Large intestine (tissue), 3 donors: ENCODE measurements around the gene AFF3. TPM values are rescaled to one million over a fixed set of nuclear protein-coding genes. Genes with fewer than 3 reads are reported as not detected.
"Not testable (repeated sequence)": the region's sequence is repeated elsewhere in the genome, so short reads cannot be mapped to it uniquely, and the experiment has no call there.

Source experiments
- DNase-seq, 2 donors: peaks; one replicate each; pipeline versions ENCODE4 v3.0.0 to v3.0.0-alpha.2; 2013
- H3K27ac ChIP-seq: one replicate; pipeline ENCODE4 v1.5.1; 2013; ENCODE audit warnings: low read length
- H3K27me3 ChIP-seq: 2 replicates; pipeline ENCODE4 v1.6.1; 2013; ENCODE audit warnings: low read length; ENCODE audit not compliant: control insufficient read depth, insufficient read depth
- H3K36me3 ChIP-seq: 2 replicates; pipeline ENCODE4 v1.6.1; 2013; ENCODE audit warnings: low read length; ENCODE audit not compliant: control insufficient read depth, insufficient read depth
- H3K4me1 ChIP-seq: one replicate; pipeline ENCODE4 v1.6.1; 2013; ENCODE audit warnings: low read length; ENCODE audit not compliant: control insufficient read depth, insufficient read depth
- H3K4me3 ChIP-seq: one replicate; pipeline ENCODE4 v1.5.1; 2013; ENCODE audit warnings: low read length
- H3K9me3 ChIP-seq: one replicate; pipeline ENCODE4 v1.6.1; 2013; ENCODE audit warnings: mild to moderate bottlenecking, low read depth, low read length, moderate library complexity; ENCODE audit not compliant: control insufficient read depth
- WGBS: methylation state at CpG from one replicate; pipeline ENCODE4 v1.1.5; 2013; ENCODE audit warnings: low lambda C conversion rate; ENCODE audit not compliant: insufficient coverage; 5-methylcytosine and 5-hydroxymethylcytosine counted together
- polyA plus RNA-seq: library from polyadenylated mRNA; unstranded; fragments of 120-200 nt; gene quantifications from one replicate; pipeline ENCODE4 v1.2.1, GENCODE V29; 2013

The AFF3 gene
- polyA plus RNA-seq, 1 donor, result 4.8 TPM

GRCh38 chr2:99784946-99785345 is 357.4 kb downstream of the AFF3 start:
- DNase-seq, result no peak
- Histone ChIP-seq H3K4me3 (no peak overlapping the region), H3K27me3 (no peaks in the 10 kb centered on the region), H3K27ac (no peak overlapping the region), H3K4me1 (no peaks in the 10 kb centered on the region), H3K9me3 (no peaks in the 10 kb centered on the region), H3K36me3 (no peaks in the 10 kb centered on the region)
- WGBS, result no CpG with 5 or more reads among the region's 8 CpGs

DNA sequence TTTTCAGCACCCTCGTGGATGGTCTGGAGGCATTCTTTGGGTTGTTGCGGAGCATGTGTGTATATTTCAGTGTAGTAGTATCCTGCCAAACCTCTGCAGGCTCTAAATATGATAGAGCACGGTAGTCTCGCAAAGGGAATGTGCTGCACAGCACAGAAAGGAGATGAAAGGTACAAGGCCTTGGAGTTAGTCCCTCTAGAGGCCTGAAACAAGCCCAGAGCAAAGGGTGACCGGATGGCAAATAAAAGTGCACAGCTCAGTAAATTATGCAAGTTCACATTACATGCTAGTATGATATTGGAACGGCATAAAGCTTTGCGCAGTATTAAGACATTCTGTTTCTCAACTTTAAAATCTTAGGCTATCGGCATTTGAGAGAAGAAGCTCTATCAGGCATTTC is 358.1 kb downstream of the AFF3 start:
- no CpG with 5 or more reads among the region's 8 CpGs for WGBS
- no peaks in the 10 kb centered on the region for H3K27me3 ChIP-seq
- DNase-seq, result no peak
- no peaks in the 10 kb centered on the region for H3K4me1 ChIP-seq
- H3K9me3 ChIP-seq, result no peaks in the 10 kb centered on the region
- H3K36me3 ChIP-seq, result no peaks in the 10 kb centered on the region
- no peak overlapping the region for H3K27ac ChIP-seq
- H3K4me3 ChIP-seq, result no peak overlapping the region

GRCh38 chr2:99780276-99780675 is 362.1 kb downstream of the AFF3 start:
- 100% methylated on average over 1 of the region's 5 CpGs for WGBS
- Histone ChIP-seq H3K36me3 (no peaks in the 10 kb centered on the region), H3K27ac (no peak overlapping the region), H3K4me1 (no peaks in the 10 kb centered on the region), H3K27me3 (no peaks in the 10 kb centered on the region), H3K4me3 (no peak overlapping the region), H3K9me3 (peaks cover 3% of the 10 kb centered on the region)
- DNase-seq, result no peak

GRCh38 chr2:99779276-99779675 is 363.1 kb downstream of the AFF3 start:
- Histone ChIP-seq H3K27me3 (no peaks in the 10 kb centered on the region), H3K4me1 (no peaks in the 10 kb centered on the region), H3K9me3 (peaks cover 3% of the 10 kb centered on the region), H3K27ac (no peak overlapping the region), H3K36me3 (no peaks in the 10 kb centered on the region), H3K4me3 (no peak overlapping the region)
- WGBS, result 88% methylated on average over 2 of the region's 4 CpGs
- no peak for DNase-seq

DNA sequence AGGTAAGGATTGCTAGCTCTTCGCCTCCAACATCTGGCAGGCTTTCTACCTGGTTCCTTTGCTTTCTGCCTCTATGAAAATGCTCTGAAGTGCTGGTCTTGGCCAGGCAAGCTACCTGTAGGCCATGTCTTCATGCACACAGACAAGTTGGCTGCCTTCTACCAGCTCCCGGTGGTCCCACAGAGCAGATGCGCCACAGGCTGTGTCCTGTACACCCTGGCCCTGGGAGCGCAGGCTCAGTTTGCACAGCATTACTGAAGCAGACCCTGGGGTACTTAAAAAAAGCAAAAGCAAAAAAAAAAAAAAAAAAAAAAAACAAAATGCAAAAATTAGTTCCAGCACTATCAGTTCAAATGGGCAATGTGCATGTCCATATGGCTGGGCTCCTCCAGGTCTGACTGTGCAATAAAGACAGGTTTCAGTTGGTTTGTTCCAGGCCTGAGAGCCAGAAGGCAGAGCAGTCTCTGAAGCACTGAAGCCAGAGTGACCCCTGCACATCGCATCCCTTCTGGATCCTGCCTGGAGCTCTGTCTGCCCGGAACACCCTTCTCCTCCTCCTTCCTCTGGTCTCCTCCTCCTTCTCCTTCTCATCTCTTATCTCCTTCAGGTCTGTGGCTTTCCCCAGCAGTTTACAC is 364.6 kb downstream of the AFF3 start:
- H3K4me1 ChIP-seq, result no peaks in the 10 kb centered on the region
- DNase-seq, result no peak
- H3K36me3 ChIP-seq, result no peaks in the 10 kb centered on the region
- no peak overlapping the region for H3K27ac ChIP-seq
- 95% methylated on average over 3 of the region's 6 CpGs for WGBS
- H3K9me3 ChIP-seq, result peaks cover 3% of the 10 kb centered on the region
- no peaks in the 10 kb centered on the region for H3K27me3 ChIP-seq
- no peak overlapping the region for H3K4me3 ChIP-seq

DNA sequence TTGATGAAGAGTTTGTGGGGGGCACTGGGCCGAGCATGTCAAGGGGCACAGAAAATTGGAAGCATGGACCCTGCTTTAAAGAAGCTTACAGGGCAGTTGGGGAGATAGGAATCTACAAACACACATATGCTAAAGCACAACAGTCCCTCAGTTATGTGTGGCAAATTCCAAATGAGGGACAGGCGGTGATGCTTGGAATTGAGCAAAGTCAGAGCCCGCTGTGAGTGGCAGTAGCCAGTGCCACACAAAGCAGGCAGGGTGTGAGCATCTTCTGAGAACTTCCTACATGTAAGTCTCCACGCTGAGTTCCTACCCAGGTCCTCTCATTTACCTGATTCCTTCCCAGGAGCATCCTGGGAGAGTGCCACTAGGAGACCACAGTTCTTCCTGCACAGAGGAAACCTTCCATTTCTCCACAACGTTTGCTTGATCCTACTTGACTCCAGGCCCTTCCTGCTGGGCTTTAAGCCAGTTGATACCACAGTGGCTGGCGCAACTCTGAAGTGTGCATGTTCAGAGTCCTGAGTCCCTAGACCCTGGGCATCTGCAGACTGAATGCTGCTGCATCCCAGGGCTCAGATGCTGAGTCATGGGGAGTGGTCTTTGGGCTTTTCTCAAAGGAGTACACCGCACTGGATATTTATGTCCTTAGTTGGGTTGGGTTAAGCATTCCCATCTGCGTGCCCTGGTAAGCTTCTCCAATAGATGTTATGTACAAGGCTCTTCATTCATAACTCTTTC is 365.3 kb downstream of the AFF3 start:
- no peak overlapping the region for H3K4me3 ChIP-seq
- WGBS, result 100% methylated on average over 1 of the region's 8 CpGs
- H3K27me3 ChIP-seq, result no peaks in the 10 kb centered on the region
- no peaks in the 10 kb centered on the region for H3K36me3 ChIP-seq
- H3K4me1 ChIP-seq, result no peaks in the 10 kb centered on the region
- peaks cover 3% of the 10 kb centered on the region for H3K9me3 ChIP-seq
- DNase-seq, result no peak
- H3K27ac ChIP-seq, result no peak overlapping the region

DNA sequence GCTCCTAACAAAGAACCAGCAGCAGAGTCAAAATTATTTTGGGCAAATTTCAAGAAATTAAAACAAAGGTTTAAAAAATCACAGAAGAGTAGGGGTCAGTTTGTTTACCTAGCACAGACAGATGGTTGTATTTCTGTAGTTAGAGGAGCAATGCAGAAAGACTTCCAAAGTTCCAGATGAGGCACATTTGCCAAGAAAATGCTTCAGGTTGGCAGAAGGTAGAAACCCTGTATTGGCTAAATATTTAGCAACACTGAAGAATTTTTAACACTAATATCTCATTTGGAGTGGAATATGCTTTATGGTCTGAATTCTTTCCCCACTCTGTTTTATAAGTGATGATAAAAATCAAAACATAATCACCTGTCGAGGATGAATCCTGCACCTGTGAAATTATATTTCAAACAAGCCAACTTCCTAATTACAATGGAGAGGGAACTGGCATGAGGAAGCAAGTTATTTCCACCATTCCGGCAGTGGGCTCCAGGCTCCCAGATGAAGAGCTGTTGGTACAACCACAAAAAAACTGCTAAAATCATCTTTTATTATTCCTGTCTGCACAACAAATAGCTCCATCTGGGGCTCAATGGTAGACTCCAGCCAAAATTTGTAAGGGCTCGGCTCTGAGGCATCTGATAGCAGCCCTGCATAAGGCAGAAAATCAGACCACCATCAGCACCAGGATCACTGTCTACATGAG is 366.0 kb downstream of the AFF3 start:
- Histone ChIP-seq H3K4me3 (no peak overlapping the region), H3K4me1 (no peaks in the 10 kb centered on the region), H3K27me3 (no peaks in the 10 kb centered on the region), H3K36me3 (no peaks in the 10 kb centered on the region), H3K27ac (no peak overlapping the region), H3K9me3 (peaks cover 3% of the 10 kb centered on the region)
- no peak for DNase-seq
- WGBS, result 100% methylated on average over 1 of the region's 3 CpGs

DNA sequence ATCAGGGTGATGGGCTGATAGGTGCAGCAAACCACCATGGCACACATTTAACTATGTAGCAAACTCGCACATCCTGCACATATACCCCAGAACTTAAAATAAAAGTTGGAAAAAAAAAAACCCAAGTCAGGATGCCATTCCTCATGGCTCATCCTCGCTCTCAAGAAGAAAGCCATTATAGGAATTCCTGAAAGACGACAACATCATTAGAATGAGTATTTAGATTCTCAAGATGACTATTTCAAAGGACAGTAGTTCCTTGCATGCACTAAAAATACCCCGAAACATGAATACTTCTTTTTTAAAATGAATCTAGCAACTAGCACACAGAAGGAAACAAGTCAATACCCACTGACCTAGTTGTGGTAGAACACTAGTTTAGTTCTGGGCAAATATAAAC is 366.8 kb downstream of the AFF3 start:
- WGBS, result 100% methylated on average over 1 of the region's 4 CpGs
- no peak overlapping the region for H3K4me3 ChIP-seq
- H3K9me3 ChIP-seq, result peaks cover 3% of the 10 kb centered on the region
- no peaks in the 10 kb centered on the region for H3K27me3 ChIP-seq
- H3K27ac ChIP-seq, result no peak overlapping the region
- DNase-seq, result no peak
- H3K4me1 ChIP-seq, result no peaks in the 10 kb centered on the region
- no peaks in the 10 kb centered on the region for H3K36me3 ChIP-seq

DNA sequence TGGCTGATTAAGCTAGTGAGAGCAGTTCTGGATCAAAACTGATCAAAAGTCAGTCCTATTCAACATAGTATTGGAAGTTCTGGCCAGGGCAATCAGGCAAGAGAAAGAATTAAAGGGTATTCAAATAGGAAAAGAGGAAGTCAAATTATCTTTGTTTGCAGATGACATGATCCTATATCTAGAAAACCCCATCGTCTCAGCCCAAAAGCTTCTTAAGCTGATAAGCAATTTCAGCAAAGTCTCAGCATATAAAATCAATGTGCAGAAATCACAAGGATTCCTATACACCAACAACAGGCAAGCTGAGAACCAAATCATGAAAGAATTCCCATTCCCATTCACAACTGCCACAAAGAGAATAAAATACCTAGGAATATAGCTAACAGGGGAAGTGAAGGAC is 368.7 kb downstream of the AFF3 start:
- not testable (repeated sequence) for H3K27me3 ChIP-seq, H3K27ac ChIP-seq, DNase-seq, H3K4me1 ChIP-seq, H3K9me3 ChIP-seq, H3K36me3 ChIP-seq, H3K4me3 ChIP-seq
- no CpG with 5 or more reads among the region's 1 CpG for WGBS

GRCh38 chr2:99772591-99773331 is 369.6 kb downstream of the AFF3 start:
- no peaks in the 10 kb centered on the region for H3K9me3 ChIP-seq
- H3K36me3 ChIP-seq, result no peaks in the 10 kb centered on the region
- H3K27ac ChIP-seq, result no peak overlapping the region
- no peaks in the 10 kb centered on the region for H3K4me1 ChIP-seq
- no peak overlapping the region for H3K4me3 ChIP-seq
- DNase-seq, result no peak
- WGBS, result 73% methylated on average over 2 of the region's 7 CpGs
- H3K27me3 ChIP-seq, result no peaks in the 10 kb centered on the region
